HuH-7.5 (cell line): ENCODE data around the gene MEF2D.

Experiments used
- DNase-seq: peaks from one replicate; pipeline ENCODE4 v3.0.0; 2011; ENCODE audit warnings: low spot score

MEF2D gene

DNA sequence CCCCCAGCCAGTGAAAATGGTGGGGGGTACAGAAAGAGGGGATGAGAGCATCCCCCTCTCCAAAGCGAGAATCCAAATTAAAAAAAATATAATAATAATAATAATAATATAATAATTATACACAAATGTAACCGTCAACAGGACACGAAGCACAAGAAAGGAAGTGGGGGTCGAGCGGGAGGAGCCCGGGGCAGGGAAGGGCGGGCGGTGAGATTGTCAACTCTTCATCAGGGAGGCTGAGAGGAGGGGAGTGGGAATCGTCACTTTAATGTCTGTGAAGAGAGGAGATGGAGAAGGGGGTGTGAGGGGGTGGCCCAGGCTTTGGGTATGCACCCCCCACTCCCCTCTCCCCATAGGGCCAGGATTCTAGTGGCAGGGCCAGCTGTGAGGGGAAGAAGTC is 33.2 kb downstream of the MEF2D start:
- DNase-seq, result no peak

DNA sequence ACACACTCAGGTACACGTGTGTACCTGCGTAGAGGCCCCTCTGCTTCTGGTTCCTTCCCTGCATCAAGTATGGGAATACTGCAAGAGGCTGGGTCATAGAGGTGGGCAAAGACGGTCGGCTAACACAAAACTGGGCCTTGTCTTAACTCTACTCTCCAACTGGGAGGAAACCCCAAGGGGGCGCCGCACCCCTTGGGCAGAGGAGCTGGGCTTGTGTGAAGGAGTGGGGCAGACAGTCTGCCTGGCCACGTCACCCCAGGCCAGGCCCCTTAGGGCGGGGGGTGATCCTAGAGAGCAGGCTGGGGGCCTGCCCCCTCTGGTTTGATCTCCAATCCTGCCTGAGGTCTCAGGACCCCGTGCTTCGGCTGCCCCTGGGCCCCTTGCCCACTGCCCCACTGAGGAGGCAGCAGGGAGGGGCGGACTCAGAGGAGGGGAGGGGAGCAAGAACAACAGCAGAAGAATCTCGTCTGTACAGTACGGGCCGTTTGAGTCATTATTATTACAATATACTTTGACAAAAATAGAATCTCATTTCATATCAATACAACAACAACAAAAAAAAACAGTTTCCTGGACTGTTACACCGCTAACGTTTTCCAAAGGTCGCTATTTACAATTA is 34.7 kb downstream of the MEF2D start:
- no peak for DNase-seq

DNA sequence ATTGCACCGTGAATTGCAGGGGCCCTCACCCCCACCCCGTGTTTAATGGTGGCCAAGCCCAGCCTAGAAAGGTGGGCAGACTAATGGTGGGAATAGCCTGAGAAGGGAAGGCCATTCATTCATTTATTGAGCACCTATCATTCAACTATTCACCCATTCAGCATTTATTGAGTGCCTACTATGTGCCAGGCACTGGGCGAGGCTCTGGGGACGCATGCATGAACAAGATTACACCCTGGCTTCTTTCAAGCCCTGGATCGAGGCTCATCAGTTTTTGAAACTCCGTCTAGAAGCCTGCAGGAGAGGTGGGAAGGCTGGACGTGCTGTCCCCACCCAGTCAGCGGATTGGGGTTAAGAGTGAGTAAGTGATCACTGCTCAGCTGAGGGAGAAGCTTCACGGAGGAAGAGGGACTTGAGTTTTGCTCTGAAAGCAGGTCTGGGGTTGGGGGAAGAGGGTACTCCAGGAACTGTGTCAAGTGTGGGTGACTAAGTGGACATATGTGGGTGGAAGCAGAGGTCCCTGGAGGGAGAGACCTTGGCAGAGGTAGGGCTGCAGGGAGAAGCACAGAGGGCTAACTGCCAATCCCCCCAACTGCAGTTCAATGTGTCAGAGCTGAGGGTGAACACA is 35.6 kb downstream of the MEF2D start:
- DNase-seq, result no peak

DNA sequence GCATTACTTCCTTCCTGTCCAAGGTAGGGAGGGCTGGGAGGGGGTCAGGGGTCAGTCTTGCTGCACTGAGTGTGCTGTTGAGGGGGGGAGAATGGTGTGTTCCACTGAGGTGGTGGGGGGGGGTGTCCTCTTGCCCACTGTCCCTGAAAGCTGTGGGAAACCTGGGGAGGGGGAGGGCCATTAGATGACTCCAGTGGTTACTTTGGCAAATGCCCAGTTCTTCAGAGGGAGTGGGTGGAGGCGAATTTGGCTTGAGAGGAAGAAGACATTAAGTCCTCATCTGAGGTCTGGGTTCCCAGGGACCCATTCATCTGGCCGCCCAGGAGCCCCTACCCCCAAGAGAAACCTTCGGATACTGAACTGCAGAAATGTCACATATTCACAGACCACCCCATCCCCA is 36.2 kb downstream of the MEF2D start:
- DNase-seq, result no peak

- DNase-seq, result no peak
These were observed 36.7 kb downstream of the MEF2D start for GRCh38 chr1:156463874-156464273.

- no peak for DNase-seq
These were observed 37.4 kb downstream of the MEF2D start for GRCh38 chr1:156462954-156463795.

DNA sequence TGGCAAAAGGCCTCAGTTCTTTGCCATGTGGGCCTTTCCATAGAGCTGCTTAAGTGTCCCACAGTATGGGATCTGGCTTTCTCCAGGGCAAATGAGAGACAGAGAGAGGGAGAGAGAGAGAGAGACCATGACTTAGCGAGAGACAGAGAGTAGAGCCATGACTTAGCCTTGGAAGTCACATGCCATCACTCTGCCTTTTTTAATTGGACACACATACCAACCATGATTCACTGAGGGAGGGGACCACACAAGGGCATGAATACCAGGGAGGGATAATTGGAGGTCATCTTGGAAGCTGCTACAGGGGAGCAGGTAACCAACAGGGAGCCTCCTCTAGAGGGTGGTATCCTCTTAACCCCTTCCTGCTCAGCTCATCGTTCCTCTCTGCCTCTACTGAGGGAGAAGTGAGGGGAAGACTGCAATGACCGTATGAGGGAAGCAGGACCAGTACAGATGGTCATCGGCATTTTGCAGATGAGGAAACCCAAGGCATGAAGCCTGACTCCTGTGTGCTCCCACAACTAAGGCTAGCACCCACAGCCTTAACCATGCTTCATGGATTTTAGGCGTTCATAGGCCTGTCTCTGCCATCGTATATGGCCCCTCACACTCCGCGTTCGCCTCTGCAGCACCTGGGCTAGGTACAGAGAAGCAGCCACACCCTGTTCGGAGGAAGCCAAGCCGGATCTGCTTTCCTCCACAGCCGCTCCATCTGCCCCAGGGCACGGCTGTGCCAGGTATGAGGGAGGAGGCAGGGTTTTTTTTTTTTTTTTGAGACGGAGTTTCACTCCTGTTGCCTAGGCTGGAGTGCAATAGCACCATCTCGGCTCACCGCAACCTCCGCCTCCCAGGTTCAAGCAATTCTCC is 38.6 kb downstream of the MEF2D start:
- no peak for DNase-seq

GRCh38 chr1:156461109-156461508 is 39.5 kb downstream of the MEF2D start:
- DNase-seq, result no peak

GRCh38 chr1:156460525-156460924 is 40.0 kb downstream of the MEF2D start:
- no peak for DNase-seq

DNA sequence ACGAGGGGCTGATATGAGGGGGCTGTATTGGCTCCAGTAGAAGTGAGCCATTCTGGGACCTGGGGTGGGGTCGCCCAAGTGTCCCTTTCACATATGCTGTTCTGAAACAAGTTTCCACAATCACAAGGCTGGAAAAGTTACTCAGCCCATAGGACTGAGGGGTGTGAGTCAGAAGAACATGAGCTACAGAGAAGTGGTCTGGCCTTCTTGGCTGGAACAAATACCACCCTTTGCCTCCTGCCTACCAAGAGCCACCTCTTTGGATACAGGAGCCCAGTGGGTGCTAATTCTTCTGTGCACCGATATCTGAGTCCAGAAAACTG is 42.4 kb downstream of the MEF2D start:
- no peak for DNase-seq

DNA sequence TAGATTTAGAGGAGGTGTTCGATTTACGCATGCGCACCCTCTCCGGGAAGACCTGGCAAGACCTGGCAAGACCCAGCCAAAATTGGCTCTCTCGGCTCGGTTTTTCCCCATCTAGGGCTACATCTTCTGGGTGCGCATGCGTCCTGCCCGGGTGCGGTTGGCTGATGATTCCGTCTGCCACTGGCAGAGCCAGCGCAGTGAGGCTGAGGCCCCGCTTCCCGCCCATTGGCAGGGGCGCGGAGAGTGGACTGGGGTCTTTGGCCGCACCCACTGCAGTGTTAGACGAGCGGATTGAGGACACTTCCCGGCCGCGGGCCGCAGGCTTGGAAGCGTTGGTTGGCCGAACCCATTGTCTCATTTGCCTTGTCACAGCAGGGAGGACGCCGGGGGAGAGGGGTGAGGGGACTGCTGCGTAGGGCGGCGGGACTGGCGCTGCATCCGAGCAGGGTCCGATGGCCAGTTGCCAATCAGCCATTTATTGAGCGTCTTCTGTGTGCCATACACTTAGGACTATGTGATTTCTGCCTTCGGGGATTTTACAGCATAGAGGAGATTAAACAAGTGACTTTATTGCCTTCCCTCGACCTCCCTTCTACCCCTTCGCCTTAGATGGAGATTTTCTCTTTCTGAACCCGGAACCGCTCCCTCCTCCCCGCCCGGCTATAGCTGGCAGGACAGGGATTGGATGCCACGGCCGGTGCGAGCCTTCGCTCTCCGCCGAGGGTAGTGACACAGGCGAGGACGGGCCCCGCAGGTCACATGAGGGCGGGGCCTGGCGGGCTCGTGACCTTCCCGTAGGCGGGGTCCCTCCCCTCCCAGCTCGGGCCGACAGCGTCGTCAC is 43.7 kb downstream of the MEF2D start:
- DNase-seq, result peak; percentile 95

GRCh38 chr1:156455362-156455761 is 45.2 kb downstream of the MEF2D start:
- no peak for DNase-seq

GRCh38 chr1:156452907-156453306 is 47.7 kb downstream of the MEF2D start:
- no peak for DNase-seq

DNA sequence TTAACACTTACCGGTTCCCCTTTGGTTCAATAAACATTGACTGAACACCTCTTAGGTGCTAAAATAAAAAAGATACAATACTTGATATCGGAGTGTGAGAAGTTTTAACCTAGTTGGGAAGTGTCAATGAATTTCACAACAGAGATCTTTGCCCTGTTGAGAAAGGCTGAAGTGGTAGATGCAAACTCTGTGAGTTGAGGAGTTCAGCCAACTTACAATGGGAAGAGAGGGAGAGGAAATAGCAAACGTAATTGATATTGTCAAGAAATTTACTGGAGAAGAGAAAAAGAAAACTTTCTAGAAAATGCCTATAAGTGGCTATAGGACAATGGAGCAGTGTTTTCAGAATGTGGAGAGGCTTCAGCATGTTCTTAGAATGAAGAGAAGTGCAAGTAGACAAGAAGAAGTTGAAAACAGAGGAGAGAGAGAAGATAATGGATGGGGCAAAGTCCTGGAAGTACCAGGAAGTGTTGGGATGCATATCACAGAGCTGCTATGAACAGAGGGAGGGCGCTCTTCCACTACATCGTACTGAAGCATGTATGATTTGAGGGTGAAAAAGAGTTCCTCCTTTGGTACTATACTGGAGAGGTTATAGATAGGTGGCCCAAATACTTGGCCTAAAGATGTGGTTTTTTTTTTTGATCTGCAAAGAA is 48.9 kb downstream of the MEF2D start:
- no peak for DNase-seq

DNA sequence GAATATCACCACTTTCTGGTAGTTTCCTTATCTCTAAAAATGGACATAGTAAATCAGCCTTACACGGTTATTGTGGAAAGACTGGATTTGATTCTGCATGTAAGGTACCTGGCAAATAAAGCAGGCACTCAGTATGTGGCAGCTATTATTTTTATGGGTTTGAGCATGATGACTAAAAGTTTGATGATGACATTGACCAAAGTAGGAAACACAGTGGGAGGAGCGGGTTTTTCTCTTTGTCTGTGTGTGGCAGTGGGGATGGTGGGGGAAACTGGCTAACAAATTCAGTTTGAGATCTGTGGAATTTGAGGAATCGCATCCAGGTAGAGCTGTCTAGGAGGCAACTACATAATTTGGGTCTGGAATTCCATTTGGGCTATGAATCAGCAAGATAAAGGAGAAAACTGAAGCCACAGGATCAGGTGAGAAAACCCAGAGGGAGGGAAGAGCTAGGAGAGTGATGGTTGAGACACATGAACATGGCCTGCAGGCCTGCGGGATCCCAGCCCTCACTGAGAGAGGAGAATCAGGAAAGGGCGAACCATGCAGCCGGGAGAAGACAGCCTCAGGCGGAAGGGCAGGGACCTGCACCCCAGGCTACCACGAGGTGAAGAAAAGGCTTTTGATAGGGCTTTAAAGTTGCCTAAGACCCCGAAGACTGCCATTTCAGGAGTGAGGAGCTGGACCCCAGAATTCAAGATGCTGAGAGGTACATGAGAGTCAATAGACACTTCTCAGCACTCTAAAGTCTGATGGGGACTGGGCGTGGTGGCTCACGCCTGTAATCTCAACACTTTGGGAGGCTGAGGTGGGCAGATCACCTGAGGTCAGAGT is 52.2 kb downstream of the MEF2D start:
- no peak for DNase-seq

GRCh38 chr1:156445789-156446263 is 54.7 kb downstream of the MEF2D start:
- peak; percentile 89 for DNase-seq

DNA sequence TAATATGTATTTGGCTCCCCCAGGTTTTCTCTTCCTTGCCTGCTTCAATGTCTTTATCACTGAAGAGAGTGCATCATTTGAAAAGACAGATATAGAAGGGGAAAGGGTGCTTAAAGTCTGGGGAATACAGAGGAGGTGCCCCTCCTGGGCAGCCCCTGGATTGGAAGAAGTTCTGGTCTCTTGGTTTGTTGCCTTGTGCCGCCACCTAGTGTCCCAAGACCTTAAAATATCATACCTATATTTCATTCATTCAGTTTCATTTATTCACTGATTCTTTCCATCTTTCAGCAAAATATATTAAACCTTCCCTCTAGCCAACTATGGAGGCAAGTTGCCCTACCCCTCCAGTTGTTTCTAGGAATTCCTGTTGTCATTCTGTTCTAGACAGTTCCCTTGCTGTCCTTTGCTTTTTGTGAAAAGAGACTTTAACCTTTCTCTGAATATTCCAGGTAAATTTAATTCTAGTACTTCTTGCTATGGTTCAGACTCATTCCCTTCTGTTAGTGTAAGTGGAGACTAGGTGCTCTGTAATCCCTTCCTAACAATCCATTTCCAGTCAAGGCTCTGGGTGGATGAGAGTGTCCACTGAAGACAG is 56.1 kb downstream of the MEF2D start:
- DNase-seq, result no peak

GRCh38 chr1:156443286-156443685 is 57.3 kb downstream of the MEF2D start:
- no peak for DNase-seq

GRCh38 chr1:156440654-156441437 is 59.7 kb downstream of the MEF2D start:
- DNase-seq, result no peak
